SIG-M5 treated with dmso at 0.1 percent for 504 hours (cell line): ENCODE results near the gene ZSCAN26.
"Not testable (repeated sequence)": the region's sequence is repeated elsewhere in the genome, so short reads cannot be mapped to it uniquely, and the experiment has no call there.

Experiments
- DNase-seq: peaks from one replicate; lab custom pipeline; 2025; ENCODE audit not compliant: unreplicated experiment; lab: John Stamatoyannopoulos, UW

ZSCAN26 gene

DNA sequence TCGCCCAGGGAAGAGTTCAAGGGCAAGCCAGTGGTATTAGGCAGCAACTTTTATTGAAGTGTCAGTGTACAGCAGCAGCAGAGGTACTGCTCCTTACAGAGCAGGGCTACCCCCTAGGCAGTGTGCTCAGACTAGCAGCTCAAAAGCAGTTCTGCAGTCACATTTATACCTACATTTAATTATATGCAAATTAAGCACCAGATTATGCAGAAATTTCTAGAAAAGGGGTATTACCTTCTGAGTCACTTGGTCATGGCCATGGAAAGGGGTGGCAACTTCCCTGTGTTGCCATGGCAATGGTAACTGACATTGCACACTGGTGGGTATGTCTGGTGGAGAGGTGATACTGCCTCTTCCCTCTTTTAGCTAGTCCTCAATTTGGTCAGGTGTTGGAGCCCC is 12.8 kb upstream of the ZSCAN26 start:
- DNase-seq: no peak

DNA sequence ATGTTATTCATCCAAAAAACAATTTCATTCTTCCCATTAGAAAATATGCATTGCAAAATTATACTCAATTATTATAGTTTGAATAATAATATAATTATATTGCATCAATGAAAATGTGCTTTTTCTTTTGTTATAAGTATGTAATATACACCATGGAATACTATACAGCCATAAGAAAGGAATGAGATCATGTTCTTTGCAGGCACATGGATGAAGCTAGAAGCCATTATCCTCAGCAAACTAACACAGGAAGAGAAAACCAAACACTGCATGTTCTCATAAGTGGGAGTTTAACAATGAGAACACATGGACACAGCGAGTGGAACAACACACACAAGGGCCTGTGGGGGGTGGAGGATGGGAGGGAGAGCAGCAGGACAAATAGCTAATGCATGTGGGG is 9.9 kb upstream of the ZSCAN26 start:
- no peak for DNase-seq

GRCh38 chr6:28258877-28259777 is 7.8 kb upstream of the ZSCAN26 start, which contains the start of gene NKAPL:
Gene NKAPL (plus strand): TSS chr6:28259297. CDS start chr6:28259372, 75 bp downstream.
- no peak for DNase-seq

DNA sequence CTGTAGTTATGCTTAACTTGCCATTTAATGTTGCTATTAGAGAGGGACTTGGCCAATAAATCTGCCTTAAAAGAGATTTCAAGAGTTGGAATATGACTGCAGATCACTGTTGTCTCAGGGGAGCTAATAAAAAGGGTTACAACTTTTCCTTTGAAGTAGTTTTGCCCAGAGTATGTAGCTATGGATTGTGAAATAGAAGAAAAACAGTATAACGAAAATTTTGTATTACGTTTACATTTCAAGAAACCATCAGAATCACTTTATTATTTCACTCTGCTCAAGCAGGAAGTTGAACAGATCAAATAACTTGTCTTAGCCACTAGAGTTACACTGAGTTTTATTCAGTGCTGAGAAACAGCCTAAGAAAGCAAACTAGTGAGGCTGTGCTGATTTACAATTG is 3.0 kb upstream of the ZSCAN26 start:
- DNase-seq: no peak

- DNase-seq: no peak
These were observed 2.0 kb upstream of the ZSCAN26 start for GRCh38 chr6:28264834-28265401.

DNA sequence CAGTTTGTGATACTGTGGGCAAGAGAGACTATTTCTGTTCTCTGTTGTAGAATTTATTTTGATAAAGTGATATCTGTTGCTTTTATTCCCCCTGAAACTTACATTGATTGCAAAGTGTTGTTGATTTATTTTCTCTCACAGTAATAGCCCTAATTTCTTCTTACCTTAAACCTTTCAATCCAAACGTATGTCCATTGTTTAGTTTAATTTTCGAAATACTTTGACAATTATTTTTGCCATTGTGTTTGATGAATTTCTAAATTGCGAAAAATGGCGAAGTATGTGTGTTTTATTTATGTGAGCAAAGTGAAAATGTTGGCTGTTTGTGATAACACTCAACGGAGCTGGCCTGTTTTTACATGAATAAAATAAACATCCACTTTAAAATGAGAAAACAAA is 381 bp upstream of the ZSCAN26 start:
- DNase-seq: no peak

DNA sequence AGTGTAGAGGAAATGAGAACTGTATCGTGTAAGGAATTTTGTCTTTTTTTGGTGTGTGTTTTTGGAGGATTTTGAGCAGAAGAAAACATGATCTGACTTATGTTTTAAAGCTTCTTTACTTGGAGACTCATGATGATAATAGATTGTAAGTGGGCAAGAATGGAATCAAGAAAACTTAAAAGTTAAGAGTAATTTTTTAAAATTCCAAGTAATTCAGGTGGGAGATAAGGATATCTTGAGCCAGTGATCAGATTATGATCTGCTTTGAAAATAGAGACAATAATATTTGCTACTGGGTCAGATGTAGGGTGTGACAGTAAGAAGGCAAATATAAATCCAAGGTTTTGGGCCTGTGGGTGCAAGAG is 734 bp downstream of the ZSCAN26 start:
- no peak for DNase-seq

DNA sequence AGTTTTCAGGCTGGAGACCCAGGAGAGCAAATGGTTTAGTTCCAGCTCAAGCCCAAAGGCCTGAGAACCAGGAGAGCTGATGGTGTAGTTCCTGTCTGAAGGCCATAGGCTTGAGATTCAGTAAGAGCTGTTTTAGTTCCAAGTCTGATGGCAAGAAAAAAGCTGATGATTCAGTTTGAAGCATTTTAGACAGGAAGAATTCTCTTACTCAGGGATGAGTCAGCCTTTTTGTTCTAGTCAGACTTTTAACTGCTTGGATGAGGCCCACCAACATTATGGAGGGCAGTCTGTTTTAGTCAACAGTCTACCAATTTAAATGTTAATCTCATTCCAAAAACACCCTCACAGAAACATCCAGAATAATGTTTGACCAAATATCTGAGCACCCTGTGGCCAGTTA is 2.5 kb downstream of the ZSCAN26 start:
- peak; percentile 37 for DNase-seq

DNA sequence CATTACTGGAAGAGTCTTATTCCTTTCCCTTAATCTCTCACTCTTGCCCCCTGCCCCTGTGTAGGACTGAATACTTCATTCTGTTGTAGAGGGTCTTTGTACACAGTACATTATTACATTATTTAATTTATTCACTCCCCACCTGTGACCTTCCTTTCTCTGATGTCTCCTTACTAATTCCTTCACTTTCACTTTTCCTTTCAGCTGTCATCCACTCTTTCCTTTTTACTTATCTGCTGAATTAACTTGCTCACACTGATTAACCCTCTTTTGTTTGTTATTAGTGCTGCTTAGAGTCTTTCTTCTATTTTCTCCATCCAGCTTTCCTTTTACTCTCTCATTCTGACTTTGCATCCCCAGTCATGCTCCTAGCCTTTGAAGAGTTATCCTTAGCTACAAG is 7.9 kb downstream of the ZSCAN26 start:
- DNase-seq: no peak

GRCh38 chr6:28277746-28278145 is 10.8 kb downstream of the ZSCAN26 start:
- no peak for DNase-seq

DNA sequence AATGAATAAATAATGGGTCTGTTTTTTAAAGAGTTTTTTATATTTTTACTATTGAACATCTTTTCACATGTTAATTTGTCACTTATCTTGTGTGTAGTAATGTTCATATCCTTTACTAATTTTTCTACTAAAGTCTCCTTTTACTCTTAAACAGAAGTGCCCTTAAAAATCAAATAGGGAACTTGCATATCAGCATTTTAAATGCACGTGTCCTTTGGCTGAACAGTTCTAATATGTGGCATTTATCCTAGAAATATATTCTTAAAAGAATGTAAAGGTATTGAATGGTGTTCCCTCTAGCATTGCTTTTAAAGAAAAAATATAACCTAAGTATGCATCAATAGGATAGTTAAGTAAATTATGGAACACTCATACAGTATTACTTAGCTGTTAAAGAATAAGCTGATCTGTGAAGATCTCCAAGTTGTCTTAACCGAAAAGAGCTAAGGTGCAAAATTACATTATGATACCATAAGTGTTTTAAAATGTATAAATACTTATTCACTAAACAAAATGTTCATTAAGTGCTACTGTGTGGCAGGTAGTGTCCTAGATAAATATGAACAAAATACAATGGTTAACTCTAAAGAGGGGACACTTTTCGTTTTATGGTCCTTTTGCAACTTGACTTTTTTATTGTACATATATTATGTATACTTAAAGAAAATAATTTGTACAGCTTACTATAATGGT is 13.8 kb downstream of the ZSCAN26 start:
- no peak for DNase-seq

GRCh38 chr6:28281288-28282064 is 14.5 kb downstream of the ZSCAN26 start, which contains the start of gene PGBD1:
Gene PGBD1 (plus strand): TSS chr6:28281572. CDS start chr6:28283814, 2,242 bp downstream.
- DNase-seq: peak; percentile 40

GRCh38 chr6:28282926-28283325 is 16.0 kb downstream of the ZSCAN26 start:
- no peak for DNase-seq

GRCh38 chr6:28291573-28291972 is 24.6 kb downstream of the ZSCAN26 start:
- no peak for DNase-seq

GRCh38 chr6:28295326-28295725 is 28.4 kb downstream of the ZSCAN26 start:
- DNase-seq: no peak

- no peak for DNase-seq
These were observed 29.6 kb downstream of the ZSCAN26 start for GRCh38 chr6:28296520-28297060.

DNA sequence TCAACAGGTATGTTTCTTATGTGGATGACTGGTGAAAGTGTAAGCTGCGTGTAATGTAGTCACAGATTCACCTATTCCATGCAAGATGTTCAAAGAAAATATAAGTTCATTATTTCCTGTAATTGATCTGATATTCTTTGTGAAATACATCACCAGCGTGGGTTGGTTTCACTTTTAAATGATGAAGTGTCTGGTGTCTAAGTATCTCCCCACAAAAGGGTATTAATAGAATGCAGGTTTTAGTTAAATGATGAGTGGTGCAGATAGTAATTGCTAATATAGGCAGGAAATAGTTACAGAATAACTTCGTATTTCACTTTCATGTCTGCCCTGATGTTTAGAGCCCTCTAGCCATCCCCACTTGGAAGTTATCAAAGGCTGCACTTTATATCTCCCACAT is 36.6 kb downstream of the ZSCAN26 start:
- DNase-seq: no peak

DNA sequence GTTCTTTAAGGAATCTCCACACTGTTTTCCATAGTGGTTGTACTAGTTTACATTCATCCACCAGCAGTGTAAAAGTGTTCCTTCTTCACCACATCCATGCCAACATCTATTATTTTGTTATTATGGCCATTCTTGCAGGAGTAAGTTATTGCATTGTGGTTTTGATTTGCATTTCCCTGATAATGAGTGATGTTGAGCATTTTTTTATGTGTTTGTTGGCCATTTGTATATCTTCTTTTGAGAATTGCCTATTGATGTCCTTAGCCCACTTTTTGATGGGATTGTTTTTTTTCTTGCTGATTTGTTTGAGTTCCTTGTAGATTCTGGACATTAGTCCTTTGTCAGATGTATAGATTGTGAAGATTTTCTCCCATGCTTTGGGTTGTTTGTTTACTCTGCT is 39.4 kb downstream of the ZSCAN26 start:
- DNase-seq: not testable (repeated sequence)

DNA sequence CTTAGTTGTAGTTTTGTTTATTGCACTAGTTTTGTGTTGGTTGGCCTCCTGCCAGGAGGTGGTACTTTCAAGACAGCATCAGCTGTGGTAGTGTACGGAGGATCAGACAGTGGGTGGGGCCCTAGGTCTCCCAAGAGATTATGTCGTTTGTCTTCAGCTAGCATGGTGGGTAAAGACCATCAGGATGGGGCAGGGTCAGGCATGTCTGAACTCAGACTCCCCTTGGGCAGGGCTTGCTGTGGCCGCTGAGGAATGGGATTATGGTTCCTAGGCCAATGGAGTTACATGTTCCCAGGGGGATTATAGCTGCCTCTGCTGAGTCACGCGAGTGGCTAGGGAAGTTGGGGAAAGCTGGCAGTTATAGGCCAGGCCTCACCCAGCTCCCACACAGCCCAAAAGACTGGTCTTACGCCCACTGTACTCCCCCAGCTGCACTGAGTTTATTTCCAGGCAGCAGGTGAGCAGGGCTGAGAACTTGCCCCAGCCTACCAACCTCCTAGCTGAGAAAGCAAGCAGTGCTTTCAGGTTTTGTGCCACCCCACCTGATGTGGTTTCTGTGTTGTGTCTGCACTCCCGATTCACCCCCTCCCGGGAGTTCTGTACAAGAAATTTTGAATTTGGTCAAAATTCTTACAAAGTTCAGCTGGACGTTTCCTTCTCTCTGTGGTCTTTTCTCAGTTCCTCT is 44.3 kb downstream of the ZSCAN26 start:
- no peak for DNase-seq

GRCh38 chr6:28312939-28313338 is 46.0 kb downstream of the ZSCAN26 start:
- DNase-seq: no peak
